Esophagus muscularis mucosa (tissue), 4 donors: Measurements from ENCODE around the gene ZNF451. TPM values are rescaled to one million over a fixed set of nuclear protein-coding genes. Genes with fewer than 3 reads are reported as not detected.

Source experiments
- DNase-seq: peaks from one replicate; pipeline ENCODE4 v3.0.0-alpha.2; 2017; ENCODE audit errors: extremely low spot score
- H3K27ac ChIP-seq, 4 donors: fragments of 200-600 bp; sonication (generic); replicated peaks in 1 of 4; 1 replicate in 3 of 4; 2 replicates in 1 of 4; pipeline ENCODE4 v1.5.1; 2016 to 2019; ENCODE audit warnings: mild to moderate bottlenecking in 1 of 4
- H3K27me3 ChIP-seq, 4 donors: fragments of 200-600 bp; sonication (generic); one replicate each; pipeline versions ENCODE4 v1.5.1 to v1.6.0; 2016 to 2019
- H3K36me3 ChIP-seq, 4 donors: fragments of 200-600 bp; sonication (generic); one replicate each; pipeline ENCODE4 v1.5.1; 2016 to 2019
- H3K4me1 ChIP-seq, 4 donors: fragments of 200-600 bp; sonication (generic); one replicate each; pipeline ENCODE4 v1.5.1; 2016 to 2019
- H3K4me3 ChIP-seq, 4 donors: fragments of 200-600 bp; sonication (generic); 1 replicate in 2 of 4; 2 replicates in 2 of 4; pipeline ENCODE4 v1.5.1; 2016 to 2019; ENCODE audit warnings: mild to moderate bottlenecking in 4 of 4, moderate library complexity in 1 of 4
- H3K9me3 ChIP-seq, 4 donors: fragments of 200-600 bp; sonication (generic); 1 replicate in 3 of 4; 2 replicates in 1 of 4; pipeline ENCODE4 v1.5.1; 2016 to 2019
- EP300 ChIP-seq: sonication (generic); formaldehyde crosslinking; IDR thresholded peaks from one replicate; pipeline ENCODE4 v1.6.1; 2017; ENCODE audit warnings: antibody characterized with exemption
- POLR2A ChIP-seq: fragments of 450-650 bp; IDR thresholded peaks from one replicate; pipeline ENCODE4 v1.6.1; 2017; ENCODE audit warnings: antibody characterized with exemption, moderate library complexity, mild to moderate bottlenecking, low read depth
- POLR2AphosphoS5 ChIP-seq, 2 donors: sonication (generic); formaldehyde crosslinking; IDR thresholded peaks; one replicate each; pipeline ENCODE4 v1.6.1; 2017; ENCODE audit warnings: antibody characterized with exemption in 2 of 2
- whole genome bisulfite sequencing: methylation state at CpG from one replicate; pipeline ENCODE4 v1.1.5; 2018; 5-methylcytosine and 5-hydroxymethylcytosine counted together
- intact Hi-C: fragments of 100-400 bp; cut with DNase I; formaldehyde crosslinking; loops from one replicate; pipeline ENCODE4 v1.15.1; 2023
- total RNA-seq, 4 donors: library from RNA; depleted of rRNA; stranded (reverse); fragments of >200 nt; gene quantifications; one replicate each; pipeline versions ENCODE4 v1.1.0 to v1.2.1, GENCODE V29; 2016
- TF ChIP-seq, protein P1 (sequence below), 3 experiments: fragments of 200-600 bp in 2 of 3; fragments of 450-650 bp in 1 of 3; sonication (generic) in 2 of 3; IDR thresholded peaks; one replicate each; pipeline ENCODE4 v1.5.1; 2017 to 2019; ENCODE audit warnings: antibody characterized with exemption in 3 of 3, mild to moderate bottlenecking in 2 of 3, moderate library complexity in 1 of 3

Gene ZNF451
- total RNA-seq, 4 donors from 2014 or later: 32.0 to 49.0 (median 38.0) TPM

DNA sequence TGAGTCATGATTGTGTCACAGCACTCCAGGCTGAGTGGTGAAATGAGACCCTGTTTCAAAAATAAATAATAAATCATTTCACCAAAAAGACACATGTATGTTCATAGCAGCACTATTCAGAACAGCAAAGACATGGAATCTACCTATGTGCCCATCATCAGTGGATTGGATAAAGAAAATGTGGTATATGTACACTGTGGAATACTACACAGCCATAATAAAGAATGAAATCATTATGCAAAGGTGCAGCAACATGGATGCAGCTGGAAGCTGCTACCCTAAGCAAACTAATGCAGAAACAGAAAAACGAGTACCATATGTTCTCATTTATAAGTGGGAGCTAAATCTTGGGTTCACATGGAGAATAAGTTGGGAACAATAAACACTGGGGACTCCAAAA is 33.1 kb downstream of the ZNF451 start:
- Histone ChIP-seq H3K36me3 (peaks cover 0 to 7% (median 0%) of the 10 kb centered on the region in 4 donors), H3K9me3 (no peaks in the 10 kb centered on the region), H3K27me3 (no peaks in the 10 kb centered on the region), H3K27ac (no peak overlapping the region), H3K4me1 (peaks cover 0 to 8% (median 4%) of the 10 kb centered on the region in 4 donors), H3K4me3 (no peak overlapping the region)
- TF ChIP-seq POLR2AphosphoS5 (IDR thresholded peaks at IDR 0.05): no peak
- TF ChIP-seq, protein P1, sequence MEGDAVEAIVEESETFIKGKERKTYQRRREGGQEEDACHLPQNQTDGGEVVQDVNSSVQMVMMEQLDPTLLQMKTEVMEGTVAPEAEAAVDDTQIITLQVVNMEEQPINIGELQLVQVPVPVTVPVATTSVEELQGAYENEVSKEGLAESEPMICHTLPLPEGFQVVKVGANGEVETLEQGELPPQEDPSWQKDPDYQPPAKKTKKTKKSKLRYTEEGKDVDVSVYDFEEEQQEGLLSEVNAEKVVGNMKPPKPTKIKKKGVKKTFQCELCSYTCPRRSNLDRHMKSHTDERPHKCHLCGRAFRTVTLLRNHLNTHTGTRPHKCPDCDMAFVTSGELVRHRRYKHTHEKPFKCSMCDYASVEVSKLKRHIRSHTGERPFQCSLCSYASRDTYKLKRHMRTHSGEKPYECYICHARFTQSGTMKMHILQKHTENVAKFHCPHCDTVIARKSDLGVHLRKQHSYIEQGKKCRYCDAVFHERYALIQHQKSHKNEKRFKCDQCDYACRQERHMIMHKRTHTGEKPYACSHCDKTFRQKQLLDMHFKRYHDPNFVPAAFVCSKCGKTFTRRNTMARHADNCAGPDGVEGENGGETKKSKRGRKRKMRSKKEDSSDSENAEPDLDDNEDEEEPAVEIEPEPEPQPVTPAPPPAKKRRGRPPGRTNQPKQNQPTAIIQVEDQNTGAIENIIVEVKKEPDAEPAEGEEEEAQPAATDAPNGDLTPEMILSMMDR (IDR thresholded peaks at IDR 0.05): no peak
- no peak for DNase-seq
- 97% methylated on average over 1 of the region's 1 CpG for whole genome bisulfite sequencing
- intact Hi-C loops: no loop called here

DNA sequence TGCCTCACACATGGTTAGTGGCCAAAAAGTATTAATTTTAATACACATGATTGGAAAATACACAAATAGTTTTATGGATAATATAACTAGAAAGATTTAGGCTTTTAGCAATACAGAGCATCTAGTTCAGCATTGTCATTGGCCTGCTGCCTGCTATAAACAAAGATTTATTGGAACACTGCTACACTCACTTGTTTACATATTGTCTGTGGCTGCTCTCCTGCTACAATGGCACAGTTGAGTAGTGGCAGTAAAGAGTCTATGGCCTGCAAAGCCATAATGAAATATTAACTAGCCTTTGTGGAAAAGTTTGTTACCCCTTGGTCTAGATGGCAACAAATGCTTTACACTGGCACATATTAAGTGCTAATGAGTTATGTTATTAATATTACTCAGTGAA is 37.8 kb downstream of the ZNF451 start:
- Histone ChIP-seq H3K36me3 (peaks cover 0 to 13% (median 4%) of the 10 kb centered on the region in 4 donors), H3K27me3 (no peaks in the 10 kb centered on the region), H3K27ac (no peak overlapping the region), H3K4me1 (peaks cover 9 to 14% (median 11%) of the 10 kb centered on the region in 4 donors), H3K4me3 (no peak overlapping the region), H3K9me3 (no peaks in the 10 kb centered on the region)
- TF ChIP-seq, protein P1 (IDR thresholded peaks at IDR 0.05): no peak
- no peak for TF ChIP-seq POLR2A
- TF ChIP-seq EP300: no peak
- intact Hi-C loops: no loop called here
- no peak for DNase-seq

DNA sequence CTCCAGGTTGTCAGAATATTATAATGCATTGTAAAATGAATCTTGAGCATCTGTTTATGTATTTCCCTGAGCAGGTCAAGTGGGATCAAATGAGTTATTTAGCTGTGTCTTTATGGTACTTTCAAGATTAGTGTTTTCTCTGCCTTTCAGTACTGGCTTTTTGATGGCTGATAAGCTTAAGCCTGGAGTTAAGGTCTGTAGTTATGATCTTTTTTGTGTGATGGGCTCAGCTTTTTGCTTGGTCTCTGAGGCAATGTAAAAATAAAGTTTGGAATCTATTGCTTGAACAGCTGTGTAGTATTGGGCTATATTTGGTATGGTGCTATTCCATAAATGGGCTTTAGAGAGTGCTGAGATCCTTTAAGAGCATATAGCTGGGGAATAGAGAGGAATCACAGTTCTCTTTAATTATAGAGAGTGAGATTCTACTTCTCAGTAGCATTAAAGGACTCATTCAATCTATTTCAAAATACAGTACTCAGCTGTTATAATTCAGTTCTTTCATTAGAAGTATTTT is 40.7 kb downstream of the ZNF451 start:
- peaks cover 9 to 14% (median 11%) of the 10 kb centered on the region in 4 donors for H3K4me1 ChIP-seq
- no peak overlapping the region for H3K27ac ChIP-seq
- no peak for DNase-seq
- TF ChIP-seq POLR2AphosphoS5 (IDR thresholded peaks at IDR 0.05) (no peak), EP300 (no peak), POLR2A (no peak)
- TF ChIP-seq, protein P1 (IDR thresholded peaks at IDR 0.05): no peak
- no peaks in the 10 kb centered on the region for H3K9me3 ChIP-seq
- peaks cover 9 to 31% (median 23%) of the 10 kb centered on the region in 4 donors for H3K36me3 ChIP-seq
- no peak overlapping the region for H3K4me3 ChIP-seq
- intact Hi-C loops: no loop called here
- H3K27me3 ChIP-seq: no peaks in the 10 kb centered on the region

DNA sequence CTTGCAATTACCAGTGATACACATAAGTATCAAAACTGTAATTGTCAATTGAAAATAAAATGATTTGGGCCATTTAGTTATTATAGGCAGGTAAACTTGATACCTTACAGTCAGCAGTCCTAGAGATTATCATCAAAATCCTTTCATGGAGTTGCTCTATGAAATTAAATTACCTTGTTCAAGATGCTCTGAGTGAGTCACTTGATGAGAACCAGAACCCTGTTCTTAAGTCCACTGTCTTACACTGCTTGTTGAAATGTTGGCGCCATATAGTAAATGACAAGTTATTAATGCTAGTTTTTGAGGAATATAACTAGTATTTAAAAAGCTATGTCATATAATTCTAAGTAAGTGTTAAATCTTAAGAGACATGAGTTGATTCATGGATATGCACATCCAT is 45.0 kb downstream of the ZNF451 start:
- TF ChIP-seq, protein P1 (IDR thresholded peaks at IDR 0.05): no peak
- no peak for TF ChIP-seq EP300
- TF ChIP-seq POLR2AphosphoS5 (IDR thresholded peaks at IDR 0.05): no peak
- no peak for TF ChIP-seq POLR2A
- H3K9me3 ChIP-seq: no peaks in the 10 kb centered on the region
- H3K36me3 ChIP-seq: peaks cover 9 to 53% (median 30%) of the 10 kb centered on the region in 4 donors
- H3K27me3 ChIP-seq: no peaks in the 10 kb centered on the region
- intact Hi-C loops: no loop called here
- H3K4me3 ChIP-seq: no peak overlapping the region
- no peak for DNase-seq
- peaks cover 9 to 14% (median 11%) of the 10 kb centered on the region in 4 donors for H3K4me1 ChIP-seq
- WGBS: 93% methylated on average over 1 of the region's 1 CpG
- H3K27ac ChIP-seq: no peak overlapping the region

DNA sequence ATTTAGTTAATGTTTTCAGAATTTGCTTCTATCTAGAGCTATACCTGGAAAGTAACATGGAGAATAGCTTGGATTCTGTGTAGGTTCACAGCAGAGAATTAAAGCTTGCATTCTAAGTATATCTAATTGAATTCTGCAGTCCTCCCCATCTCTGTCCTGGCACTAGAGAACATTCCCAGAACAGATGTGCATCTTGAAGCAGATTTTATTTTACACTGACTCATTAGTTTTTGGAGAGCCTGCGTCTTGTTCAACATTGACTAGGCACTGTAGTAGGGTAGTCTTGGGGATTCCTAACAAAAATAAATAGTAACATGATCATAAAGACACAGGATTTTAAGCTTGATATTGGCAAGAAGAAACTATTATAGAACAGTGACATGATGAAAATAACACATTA is 45.9 kb downstream of the ZNF451 start:
- Histone ChIP-seq H3K4me1 (peaks cover 4 to 6% (median 5%) of the 10 kb centered on the region in 4 donors), H3K36me3 (peaks cover 9 to 53% (median 30%) of the 10 kb centered on the region in 4 donors), H3K9me3 (no peaks in the 10 kb centered on the region), H3K27ac (no peak overlapping the region), H3K4me3 (no peak overlapping the region), H3K27me3 (no peaks in the 10 kb centered on the region)
- TF ChIP-seq, protein P1 (IDR thresholded peaks at IDR 0.05): no peak
- no peak for TF ChIP-seq EP300
- no peak for TF ChIP-seq POLR2AphosphoS5 (IDR thresholded peaks at IDR 0.05)
- TF ChIP-seq POLR2A: no peak
- intact Hi-C loops: no loop called here
- WGBS: 75% methylated on average over 1 of the region's 1 CpG
- no peak for DNase-seq
